Retina (tissue), 1 donor: ENCODE results near the gene TTC21A.
A peak's percentile ranks its signal among the peaks of the same experiment; 100 is the strongest.
"Not testable (repeated sequence)": the region's sequence is repeated elsewhere in the genome, so short reads cannot be mapped to it uniquely, and the experiment has no call there.

Experiments used
- DNase-seq: peaks from one replicate; pipeline ENCODE4 v3.0.0-alpha.2; 2016

Gene TTC21A

GRCh38 chr3:39107388-39108199 lies at the start of gene TTC21A, which contains the start of gene GORASP1:
TTC21A (plus strand) TSS chr3:39107680; CDS start chr3:39107838, 158 bp downstream.
GORASP1 (minus strand) TSS chr3:39107627; CDS start chr3:39107541, 86 bp downstream.
- peak; percentile 95 for DNase-seq

- DNase-seq, result not testable (repeated sequence)
Observed at GRCh38 chr3:39061228-39061627, 46.3 kb upstream of the TTC21A start.

- no peak for DNase-seq
Observed at GRCh38 chr3:39062180-39062579, 45.3 kb upstream of the TTC21A start.

- DNase-seq, result no peak
Observed at GRCh38 chr3:39063143-39063542, 44.3 kb upstream of the TTC21A start.

GRCh38 chr3:39064646-39065045 lies 42.8 kb upstream of the TTC21A start:
- DNase-seq, result no peak

GRCh38 chr3:39065197-39065596 lies 42.3 kb upstream of the TTC21A start:
- DNase-seq, result no peak

GRCh38 chr3:39067286-39067685 lies 40.2 kb upstream of the TTC21A start:
- DNase-seq, result no peak

GRCh38 chr3:39068556-39068955 lies 38.9 kb upstream of the TTC21A start:
- no peak for DNase-seq

- no peak for DNase-seq
Observed at GRCh38 chr3:39075910-39076309, 31.6 kb upstream of the TTC21A start.

- no peak for DNase-seq
Observed at GRCh38 chr3:39079530-39079929, 27.9 kb upstream of the TTC21A start.

GRCh38 chr3:39080026-39080425 lies 27.5 kb upstream of the TTC21A start:
- DNase-seq, result no peak

- no peak for DNase-seq
Observed at GRCh38 chr3:39082666-39083313, 24.7 kb upstream of the TTC21A start.

GRCh38 chr3:39086144-39086543 lies 21.3 kb upstream of the TTC21A start:
- no peak for DNase-seq

- DNase-seq, result no peak
Observed at GRCh38 chr3:39088456-39088855, 19.0 kb upstream of the TTC21A start.

- no peak for DNase-seq
Observed at GRCh38 chr3:39088889-39089288, 18.6 kb upstream of the TTC21A start.

GRCh38 chr3:39090922-39091321 lies 16.6 kb upstream of the TTC21A start:
- DNase-seq, result no peak

GRCh38 chr3:39094851-39095677 lies 12.4 kb upstream of the TTC21A start:
- DNase-seq, result no peak

GRCh38 chr3:39095778-39096177 lies 11.7 kb upstream of the TTC21A start:
- no peak for DNase-seq

- no peak for DNase-seq
Observed at GRCh38 chr3:39096775-39097174, 10.7 kb upstream of the TTC21A start.

GRCh38 chr3:39097716-39098472 lies 9.6 kb upstream of the TTC21A start:
- DNase-seq, result no peak

- DNase-seq, result no peak
Observed at GRCh38 chr3:39098473-39099000, 8.9 kb upstream of the TTC21A start.

GRCh38 chr3:39099242-39099641 lies 8.2 kb upstream of the TTC21A start:
- no peak for DNase-seq
